Esophagus muscularis mucosa (tissue), 3 donors: ENCODE data around the gene PCSK7.

Experiments
- POLR2A ChIP-seq: fragments of 450-650 bp; IDR thresholded peaks from one replicate; pipeline ENCODE4 v1.6.1; 2017; ENCODE audit warnings: antibody characterized with exemption, moderate library complexity, mild to moderate bottlenecking, low read depth
- TF ChIP-seq, protein P1 (sequence below), 3 experiments: fragments of 200-600 bp in 2 of 3; fragments of 450-650 bp in 1 of 3; sonication (generic) in 2 of 3; IDR thresholded peaks; one replicate each; pipeline ENCODE4 v1.5.1; 2017 to 2019; ENCODE audit warnings: antibody characterized with exemption in 3 of 3, mild to moderate bottlenecking in 2 of 3, moderate library complexity in 1 of 3

DNA sequence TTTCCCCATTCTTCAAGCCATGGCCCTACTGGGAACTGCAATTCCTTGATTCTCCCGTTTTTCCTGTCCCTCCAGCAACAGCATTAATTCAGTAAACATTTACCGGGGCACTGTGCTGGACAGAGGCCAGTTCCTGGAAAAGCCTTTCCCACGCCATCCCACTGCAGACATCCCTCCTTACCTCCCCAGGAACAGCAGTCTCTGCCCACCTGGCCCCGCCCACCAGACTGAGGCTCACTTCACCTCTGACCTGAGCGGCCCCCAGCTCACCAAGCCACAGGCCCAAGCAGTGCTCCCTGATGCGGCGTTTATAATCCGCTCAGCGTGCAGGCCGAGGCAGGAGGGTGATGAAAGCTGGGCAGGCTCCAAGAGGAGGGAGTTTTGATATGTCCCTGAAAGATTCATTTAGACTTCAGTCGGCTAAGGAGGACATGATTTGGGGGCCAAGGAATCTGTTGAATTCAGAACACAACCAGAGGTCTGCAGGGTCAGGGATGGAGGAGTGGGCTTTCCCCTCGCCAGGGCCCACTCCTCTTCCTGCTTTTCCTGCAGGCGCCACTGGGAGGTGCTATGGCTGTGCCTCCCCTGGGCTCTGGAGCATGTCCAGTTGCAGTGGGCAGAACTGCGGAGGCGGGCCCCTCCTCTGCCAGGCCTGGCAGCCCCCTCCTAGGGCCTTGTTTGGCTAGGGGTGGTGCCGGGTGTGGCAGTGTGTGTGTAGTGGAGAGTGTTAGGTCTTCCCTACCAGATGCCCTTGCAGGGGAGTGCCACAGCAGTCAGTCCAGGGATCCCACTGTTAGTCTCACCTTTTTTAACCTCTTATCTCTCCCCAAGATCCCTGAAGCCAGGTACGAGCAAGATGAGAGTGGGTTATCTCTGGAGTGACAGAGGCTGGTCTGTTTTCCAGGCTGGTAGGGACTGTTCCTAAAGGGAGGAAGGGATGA is 34.1 kb downstream of the PCSK7 start:
- TF ChIP-seq, protein P1, sequence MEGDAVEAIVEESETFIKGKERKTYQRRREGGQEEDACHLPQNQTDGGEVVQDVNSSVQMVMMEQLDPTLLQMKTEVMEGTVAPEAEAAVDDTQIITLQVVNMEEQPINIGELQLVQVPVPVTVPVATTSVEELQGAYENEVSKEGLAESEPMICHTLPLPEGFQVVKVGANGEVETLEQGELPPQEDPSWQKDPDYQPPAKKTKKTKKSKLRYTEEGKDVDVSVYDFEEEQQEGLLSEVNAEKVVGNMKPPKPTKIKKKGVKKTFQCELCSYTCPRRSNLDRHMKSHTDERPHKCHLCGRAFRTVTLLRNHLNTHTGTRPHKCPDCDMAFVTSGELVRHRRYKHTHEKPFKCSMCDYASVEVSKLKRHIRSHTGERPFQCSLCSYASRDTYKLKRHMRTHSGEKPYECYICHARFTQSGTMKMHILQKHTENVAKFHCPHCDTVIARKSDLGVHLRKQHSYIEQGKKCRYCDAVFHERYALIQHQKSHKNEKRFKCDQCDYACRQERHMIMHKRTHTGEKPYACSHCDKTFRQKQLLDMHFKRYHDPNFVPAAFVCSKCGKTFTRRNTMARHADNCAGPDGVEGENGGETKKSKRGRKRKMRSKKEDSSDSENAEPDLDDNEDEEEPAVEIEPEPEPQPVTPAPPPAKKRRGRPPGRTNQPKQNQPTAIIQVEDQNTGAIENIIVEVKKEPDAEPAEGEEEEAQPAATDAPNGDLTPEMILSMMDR (IDR thresholded peaks at IDR 0.05), result peak; percentile 78 to 93 (median 89)
- peak; percentile 27 for TF ChIP-seq POLR2A
